C1 segment of cervical spinal cord (tissue), 14 donors: ENCODE measurements around the gene METTL14.

Experiments
- DNase-seq, 14 donors: peaks; one replicate each; lab custom pipeline; 2025; lab: John Stamatoyannopoulos, UW

Gene METTL14

DNA sequence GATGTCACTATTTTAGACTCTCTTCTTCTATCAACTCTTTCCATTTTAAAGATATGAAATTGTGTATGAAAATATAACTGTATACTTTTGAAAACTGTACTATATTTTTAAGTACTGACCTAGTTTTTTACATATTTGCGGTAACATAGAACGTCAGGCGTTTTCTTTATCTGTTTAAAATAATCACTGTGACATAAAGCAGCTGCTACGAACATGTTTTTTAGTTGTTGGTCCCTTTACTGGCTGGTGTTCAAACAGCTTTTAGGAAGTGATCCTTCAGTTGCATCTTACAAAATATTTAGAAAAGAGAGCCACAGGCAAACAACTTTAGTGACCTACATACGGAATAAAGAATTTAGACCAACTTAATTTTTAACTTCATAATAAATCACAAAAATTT is 73.1 kb downstream of the METTL14 start:
- no peak for DNase-seq

DNA sequence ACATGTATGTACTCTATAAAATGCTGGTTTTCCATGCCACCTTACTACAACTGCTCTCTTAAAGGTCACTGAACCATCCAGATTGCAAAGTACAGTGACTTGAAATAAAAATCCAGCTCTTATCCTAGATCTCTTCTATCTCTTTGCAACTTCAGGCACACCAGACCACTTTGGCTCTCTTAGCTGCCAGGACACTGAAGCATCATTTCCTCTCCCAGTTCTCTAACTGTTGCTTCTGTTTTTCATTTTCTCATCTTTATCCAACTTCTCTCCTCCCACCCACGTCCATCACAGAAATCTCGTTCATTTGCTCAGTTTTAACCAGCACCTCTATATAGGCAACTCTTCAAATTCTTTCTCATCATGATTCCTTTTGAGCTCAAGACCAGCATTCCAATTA is 74.3 kb downstream of the METTL14 start:
- DNase-seq = no peak

DNA sequence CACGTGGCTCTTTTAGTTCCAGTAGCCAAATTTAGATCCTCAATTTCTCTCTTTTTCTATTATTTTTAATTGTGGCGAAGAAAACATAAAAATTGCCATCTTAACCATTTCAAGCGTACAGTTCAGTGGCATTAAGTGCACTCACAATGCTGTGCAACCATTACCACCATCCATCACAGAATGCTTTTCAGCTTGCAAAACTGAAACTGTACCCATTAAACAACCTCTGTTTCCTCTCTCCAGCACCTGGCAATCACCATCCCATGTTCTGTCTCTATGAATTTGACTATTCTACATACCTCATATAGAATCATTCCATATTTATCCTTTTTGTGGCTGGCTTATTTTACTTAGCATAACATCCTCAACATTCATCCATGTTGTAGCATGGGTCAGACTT is 74.9 kb downstream of the METTL14 start:
- DNase-seq = no peak

DNA sequence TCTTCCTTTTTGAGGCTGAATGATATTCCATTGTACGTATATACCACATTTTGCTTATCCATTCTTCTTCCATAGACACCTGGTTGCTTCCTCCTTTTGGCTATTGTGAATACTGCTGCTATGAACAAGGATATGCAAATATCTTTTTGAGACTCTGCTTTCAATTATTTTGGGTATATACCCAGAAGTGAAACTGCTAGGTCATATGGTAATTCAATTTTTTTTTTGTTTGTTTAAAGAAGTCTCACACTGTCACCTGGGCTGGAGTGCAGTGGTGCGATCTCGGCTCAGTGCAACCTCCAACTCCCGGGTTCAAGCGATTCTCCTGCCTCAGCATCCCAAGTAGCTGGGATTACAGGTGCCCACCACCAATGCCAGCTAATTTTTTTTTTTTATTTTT is 75.3 kb downstream of the METTL14 start:
- DNase-seq = no peak

DNA sequence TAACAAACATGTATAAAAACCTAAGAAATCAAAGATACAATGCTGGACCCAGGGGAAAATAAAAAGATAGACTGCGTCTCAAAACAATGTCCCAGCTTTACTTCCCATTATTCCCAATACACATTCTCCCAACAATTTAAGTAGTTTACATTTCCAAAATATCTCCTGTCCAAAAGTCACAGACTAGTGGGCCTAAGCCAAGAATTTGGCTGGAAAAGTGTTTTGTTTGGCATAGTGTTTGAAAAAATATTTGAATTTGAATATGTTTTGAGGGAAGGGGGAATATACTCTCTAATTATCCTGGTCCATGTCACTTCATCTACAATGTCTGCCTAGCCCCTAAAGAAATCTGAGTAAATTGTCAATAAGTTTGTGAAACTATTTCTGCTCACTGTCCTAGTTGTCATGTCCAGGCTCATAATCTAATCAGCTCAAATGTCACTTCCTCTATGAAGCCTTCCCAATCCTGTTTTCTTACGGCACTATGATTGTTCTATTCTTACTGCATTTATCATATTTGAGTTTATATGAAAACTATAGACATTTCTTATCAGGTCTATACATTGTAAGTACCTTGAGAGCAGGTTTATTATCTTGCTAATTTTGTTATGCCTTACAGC is 76.3 kb downstream of the METTL14 start:
- DNase-seq = no peak

DNA sequence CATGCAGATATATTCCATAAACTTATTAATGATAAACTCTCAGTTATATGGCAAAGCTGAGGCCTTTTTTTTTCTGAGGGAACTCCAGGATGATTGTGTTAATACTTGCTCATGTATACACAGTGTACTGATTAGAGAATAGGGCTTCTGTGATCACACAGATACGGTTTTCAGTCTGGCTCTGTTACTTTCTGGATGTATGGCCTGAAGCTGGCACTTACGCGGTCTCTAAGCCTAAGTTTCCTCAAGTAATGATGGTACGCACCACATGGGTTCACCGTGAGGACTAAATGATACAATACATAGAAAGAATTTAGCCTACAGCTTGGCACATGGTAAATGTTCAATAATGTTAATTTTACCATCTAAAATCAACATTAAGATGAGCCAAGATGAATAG is 77.0 kb downstream of the METTL14 start:
- DNase-seq = no peak

DNA sequence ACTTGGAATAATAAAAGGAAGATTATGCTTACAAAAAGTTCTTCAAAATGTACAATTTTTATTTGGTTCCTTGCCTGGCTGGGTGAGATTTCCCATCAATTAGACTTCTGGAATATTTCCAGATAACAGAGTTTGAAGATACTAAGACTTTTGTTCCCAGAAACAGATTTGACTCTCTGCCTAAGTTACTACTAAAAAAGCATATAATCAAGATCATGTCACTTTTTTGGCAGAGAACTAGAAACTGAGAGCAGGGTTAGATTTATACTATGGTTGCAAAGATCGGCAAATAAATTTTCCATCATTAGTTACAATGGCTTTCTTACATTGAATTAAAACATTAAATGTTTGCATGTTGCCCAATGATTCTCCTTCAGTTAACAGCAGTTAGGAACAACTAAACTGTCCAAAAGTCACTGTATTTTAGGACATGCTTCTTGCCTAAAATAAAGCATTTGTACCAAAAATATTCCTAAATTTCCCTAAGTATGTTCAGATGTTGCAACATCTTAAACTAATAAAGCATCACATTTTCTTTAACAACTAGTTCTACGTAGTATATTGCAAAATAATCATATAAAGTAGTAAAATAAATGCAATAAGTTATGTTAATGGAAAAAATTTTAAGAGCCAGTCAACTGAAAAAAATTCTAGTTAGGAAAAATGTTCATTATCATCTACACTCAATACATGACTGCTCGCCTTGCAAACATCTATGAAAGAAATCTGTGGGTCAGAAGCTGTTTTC is 77.7 kb downstream of the METTL14 start:
- DNase-seq = no peak
